ENCODE data around the gene CLNK.

CLNK gene

GRCh38 chr4:10438924-10439323 is 245.6 kb downstream of the CLNK start:
- DNase-seq, result no peak

- DNase-seq, result no peak
These were observed 246.8 kb downstream of the CLNK start for GRCh38 chr4:10437735-10438134.

Measured in HCEC 1CT (cell line).